ENCODE results near the gene GALNT18. TPM values are rescaled to one million over a fixed set of nuclear protein-coding genes. Genes with fewer than 3 reads are reported as not detected.

The GALNT18 gene
- total RNA-seq, 1 donor from 2014 or later: 5.7 TPM

DNA sequence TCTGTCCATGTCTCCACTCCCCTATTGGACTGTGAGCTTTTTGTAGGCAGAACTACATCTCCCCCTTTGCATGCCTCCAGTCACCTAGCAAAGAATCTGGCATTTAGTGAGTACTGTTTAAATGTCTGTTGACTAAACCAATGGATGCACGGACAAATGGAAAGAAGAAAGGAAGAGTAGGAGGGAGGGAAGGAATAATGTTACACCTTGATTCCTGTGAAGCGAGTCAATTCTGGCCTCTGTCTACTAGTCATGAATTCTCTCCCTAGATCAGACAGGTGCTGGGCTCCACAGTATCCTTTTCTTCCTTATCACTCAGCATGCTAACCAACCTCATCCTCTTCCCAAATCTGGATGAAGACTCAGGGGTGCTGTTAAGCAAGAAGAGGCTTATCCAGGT is 33.6 kb downstream of the GALNT18 start:
- ATAC-seq (no peak), DNase-seq (ENCODE audit: low spot score) (no peak)

- ATAC-seq (no peak), DNase-seq (ENCODE audit: low spot score) (no peak)
Observed at GRCh38 chr11:11587122-11587521, 34.7 kb downstream of the GALNT18 start.

GRCh38 chr11:11586465-11586864 is 35.3 kb downstream of the GALNT18 start:
- no peak for ATAC-seq

GRCh38 chr11:11584937-11585336 is 36.9 kb downstream of the GALNT18 start:
- ATAC-seq (no peak), DNase-seq (ENCODE audit: low spot score) (no peak)

More at GRCh38 chr11:11586465-11586864, 35.3 kb downstream of the GALNT18 start:
- no peak for DNase-seq (ENCODE audit: low spot score)

GRCh38 chr11:11584530-11584810 is 37.3 kb downstream of the GALNT18 start:
- DNase-seq (ENCODE audit: low spot score) (no peak), ATAC-seq (no peak)

- ATAC-seq (no peak), DNase-seq (ENCODE audit: low spot score) (no peak)
Observed at GRCh38 chr11:11583801-11584529, 37.8 kb downstream of the GALNT18 start.

- DNase-seq (ENCODE audit: low spot score) (no peak), ATAC-seq (no peak)
Observed at GRCh38 chr11:11582011-11582701, 39.6 kb downstream of the GALNT18 start.

DNA sequence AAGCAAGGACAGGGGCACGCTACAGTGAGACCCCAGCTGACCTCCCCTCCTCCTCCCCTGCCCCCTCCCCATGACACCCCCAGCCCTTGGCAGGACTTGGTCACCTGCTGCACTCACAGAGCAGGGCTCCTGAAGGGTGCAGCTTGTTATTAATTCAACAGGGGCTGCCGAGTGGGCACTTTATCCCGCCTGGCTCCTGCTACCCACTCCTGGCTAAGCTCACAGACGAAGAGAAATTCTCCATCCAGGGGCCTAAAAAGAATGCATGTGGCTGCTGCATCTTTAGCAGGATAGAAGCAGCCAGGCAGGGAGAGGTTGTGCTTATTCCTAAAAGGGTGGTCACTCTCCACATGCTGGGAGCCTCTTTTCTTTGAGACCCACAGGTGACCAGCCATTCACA is 40.3 kb downstream of the GALNT18 start:
- ATAC-seq: no peak

DNA sequence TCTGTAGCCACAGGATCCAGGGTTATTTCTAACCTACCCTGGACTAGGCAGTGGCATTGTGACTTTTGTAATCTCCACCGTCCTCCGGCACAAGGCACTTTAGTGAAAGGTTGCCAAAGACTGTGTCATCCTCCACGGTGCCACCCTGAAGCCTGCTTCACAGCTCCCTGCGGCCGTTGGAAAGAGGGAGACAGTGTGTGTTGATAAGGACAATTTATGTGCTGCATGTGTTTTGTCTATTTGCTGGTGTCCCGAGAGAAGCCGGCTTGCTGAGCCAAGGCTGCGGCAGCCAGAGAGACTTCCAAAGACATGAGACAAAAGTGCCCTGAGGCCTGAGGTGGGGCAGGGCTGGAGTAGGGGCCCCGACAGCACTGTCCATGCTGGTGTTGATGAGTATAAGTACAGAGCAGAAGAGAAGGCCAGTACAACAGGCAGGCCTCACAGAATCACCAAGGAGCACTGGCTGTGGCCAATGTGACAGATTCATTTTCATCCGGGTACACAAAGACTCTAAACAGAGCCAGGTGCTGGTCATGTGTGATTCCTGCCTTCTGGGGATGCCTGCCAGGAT is 40.9 kb downstream of the GALNT18 start:
- ATAC-seq: peak; percentile 70
- no peak for DNase-seq (ENCODE audit: low spot score)

More for the DNA sequence above, 40.3 kb downstream of the GALNT18 start:
- DNase-seq (ENCODE audit: low spot score): no peak

DNA sequence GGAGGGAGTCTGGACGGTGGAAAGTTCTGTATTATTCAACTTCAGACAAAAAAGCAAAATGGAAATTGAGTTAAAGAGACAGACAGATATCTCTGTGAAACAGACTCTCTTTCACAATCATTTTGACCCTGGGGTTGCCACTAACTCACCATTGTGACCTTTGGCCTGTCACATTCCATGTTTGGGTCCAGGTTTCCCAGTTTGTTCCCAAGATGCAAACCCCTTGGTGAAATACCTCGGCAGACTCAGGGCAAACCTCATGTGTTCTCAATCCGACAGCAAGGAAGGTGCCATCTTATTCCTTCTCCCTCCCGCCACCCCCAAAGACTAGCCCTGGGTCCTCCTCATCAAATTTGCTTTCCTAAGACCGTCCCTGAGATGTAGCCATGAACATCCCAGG is 41.8 kb downstream of the GALNT18 start:
- DNase-seq (ENCODE audit: low spot score) (peak; percentile 63), ATAC-seq (peak; percentile 71)

- ATAC-seq (peak; percentile 20), DNase-seq (ENCODE audit: low spot score) (peak; percentile 51)
Observed at GRCh38 chr11:11579012-11579988, 42.5 kb downstream of the GALNT18 start.

DNA sequence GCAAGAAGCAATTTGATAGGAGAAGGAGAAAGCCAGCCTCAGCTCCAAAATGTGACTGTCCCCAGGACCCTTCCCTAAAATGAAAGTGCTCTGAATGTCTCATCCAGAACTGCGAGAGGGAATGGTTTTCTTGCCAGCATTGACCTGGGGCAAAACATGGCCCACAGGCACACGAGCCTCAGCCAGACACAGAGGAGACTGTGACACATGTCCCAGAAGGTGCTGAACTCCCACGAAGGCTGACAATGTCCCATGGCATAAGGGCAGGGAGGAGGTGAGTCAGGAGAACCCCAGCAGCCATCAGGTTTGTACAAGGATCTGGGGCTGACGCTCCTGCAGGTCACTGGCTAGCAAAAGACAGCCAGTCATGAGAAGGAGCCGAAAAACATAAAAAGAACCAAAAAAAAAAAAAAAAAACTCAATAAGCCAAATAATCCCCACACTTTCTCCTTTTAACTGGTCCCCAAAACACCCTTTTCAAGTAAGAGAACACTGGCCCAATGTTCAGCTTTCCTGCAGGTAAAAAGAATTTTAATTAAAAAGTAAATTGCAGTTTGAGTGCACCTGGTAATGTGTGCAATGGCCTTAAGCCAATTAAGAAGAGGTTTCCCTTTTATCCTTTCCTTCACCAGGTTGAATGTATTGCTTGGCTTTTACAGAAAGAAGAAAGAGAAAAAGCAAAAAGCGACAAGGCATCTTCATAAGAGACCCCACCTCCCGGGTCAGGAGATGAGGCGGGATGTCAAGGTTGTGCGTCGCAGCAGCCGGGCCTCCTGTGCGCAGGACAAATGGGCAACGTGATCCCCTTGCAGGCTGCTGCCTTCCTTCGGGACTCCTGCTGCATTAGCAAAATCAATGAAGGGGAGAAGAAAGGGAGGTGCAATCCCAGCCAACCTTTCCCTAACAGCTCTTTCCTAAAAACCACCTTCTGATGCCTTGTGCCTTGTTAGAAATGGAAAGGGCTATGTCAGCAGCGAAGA is 43.6 kb downstream of the GALNT18 start:
- no peak for ATAC-seq
- DNase-seq (ENCODE audit: low spot score): no peak

DNA sequence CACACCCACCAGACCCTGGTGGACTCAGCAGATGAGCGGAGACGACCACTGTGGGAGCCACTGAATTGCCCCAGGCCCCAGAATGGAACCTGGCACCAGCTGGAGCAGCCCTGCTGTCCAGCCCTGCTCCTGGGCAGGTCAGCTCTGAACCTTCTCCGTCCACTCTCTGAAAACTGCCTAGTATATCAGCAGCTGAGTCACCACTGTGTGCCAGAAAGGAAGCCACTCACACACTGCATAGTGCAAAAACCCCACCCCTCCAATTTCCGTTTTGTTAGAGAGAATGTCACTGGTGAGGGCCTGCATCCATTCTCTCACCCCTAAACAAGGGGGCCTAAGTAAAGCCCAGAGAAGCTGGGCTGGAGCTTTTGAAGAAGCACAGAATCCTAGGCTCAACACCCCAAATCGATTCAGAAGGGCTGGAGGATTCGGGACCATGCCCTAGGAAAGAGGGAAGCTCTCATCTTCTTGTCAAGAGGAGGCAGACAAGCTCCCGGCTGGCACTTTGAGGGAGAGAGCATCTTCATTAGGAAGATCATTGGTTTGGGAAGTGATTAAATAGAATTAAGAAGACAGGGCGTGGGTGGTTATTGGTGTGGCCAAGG is 44.5 kb downstream of the GALNT18 start:
- DNase-seq (ENCODE audit: low spot score) (no peak), ATAC-seq (peak; percentile 22)

DNA sequence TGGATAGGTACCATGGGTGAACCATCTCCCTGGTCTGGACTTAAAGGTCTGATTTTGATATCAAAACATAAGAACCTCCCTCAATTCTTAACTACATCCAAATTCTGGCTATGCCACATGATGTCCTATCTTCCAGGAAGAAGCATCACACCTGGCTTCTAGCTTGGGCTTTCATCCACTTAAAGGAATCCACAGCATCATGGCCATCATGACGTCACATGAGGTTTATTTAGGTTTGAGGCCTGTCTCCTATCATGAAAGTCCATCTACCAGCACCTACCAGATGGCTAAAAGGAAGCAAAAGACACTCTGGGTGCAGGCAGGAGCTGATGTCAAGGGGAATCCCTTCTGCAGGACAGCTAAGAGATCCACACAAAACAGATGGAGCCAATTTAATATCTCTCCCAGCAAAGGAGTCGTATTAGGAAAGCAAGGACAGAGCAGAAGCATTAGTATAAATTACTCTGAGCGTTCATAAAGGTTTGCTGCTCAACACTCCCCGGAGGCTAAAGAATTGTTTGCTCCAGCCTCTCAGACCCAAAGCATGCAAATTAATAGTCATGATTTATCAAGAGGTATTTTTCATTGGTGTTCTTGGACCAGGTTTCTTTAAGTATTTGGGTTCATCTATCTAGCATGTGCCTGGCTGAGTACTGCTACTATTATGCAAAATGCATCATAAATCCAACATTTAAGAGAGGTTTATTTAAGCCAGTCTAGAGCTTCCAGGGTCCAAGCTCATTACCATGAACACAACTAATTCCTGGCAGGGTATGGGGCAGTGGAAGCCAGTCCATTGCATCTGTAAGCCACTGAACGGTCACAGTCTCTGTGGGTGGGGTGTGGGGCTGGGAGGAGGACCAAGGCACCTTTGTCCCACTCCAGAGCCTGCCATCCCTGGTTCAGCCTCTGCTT is 47.2 kb downstream of the GALNT18 start:
- ATAC-seq: no peak
- DNase-seq (ENCODE audit: low spot score): no peak

- ATAC-seq (no peak), DNase-seq (ENCODE audit: low spot score) (no peak)
Observed at GRCh38 chr11:11572386-11572785, 49.4 kb downstream of the GALNT18 start.

DNA sequence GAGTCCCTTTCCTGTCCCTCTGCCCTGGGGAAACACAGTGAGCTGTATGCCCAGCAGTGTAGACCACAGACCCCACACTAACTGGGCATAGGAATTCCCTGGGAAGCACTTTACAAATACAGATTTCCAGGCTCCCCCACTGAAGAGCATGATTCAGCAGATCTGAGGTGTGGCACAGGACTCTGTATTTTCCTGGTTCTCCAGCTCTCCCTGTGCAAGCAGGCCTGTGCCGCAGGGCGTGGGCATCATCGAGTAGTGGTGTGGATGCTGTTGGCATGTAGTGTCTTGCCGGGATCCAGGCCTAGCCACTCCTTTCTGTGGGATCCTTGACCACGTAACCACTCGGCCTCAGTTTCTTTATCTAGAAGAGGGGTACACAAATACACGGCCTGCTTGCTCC is 49.9 kb downstream of the GALNT18 start:
- DNase-seq (ENCODE audit: low spot score): no peak
- ATAC-seq: no peak

DNA sequence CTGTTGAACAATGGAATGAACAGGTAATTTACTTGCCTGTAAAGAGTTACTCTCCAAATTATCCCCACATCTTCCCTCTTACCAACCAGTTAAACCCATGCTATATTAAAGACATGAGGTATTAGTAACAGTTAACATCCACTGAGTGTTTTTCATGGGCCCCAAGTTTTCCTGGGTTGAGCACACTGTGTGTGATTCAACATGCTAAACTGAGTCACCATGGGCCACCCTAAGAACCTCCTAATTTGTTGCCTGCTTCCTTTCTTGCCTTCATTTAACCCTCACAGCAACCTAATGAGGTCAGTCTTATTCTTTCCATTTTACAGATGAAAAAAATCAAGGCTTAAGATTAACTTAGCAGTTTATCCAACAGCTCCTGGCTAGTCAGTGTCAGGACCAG is 51.0 kb downstream of the GALNT18 start:
- DNase-seq (ENCODE audit: low spot score): no peak
- no peak for ATAC-seq

GRCh38 chr11:11569936-11570491 is 51.8 kb downstream of the GALNT18 start:
- ATAC-seq (peak; percentile 92), DNase-seq (ENCODE audit: low spot score) (peak; percentile 58)

All from left lobe of liver (tissue), 2 donors.